Calu3 (cell line): ENCODE results near the gene RNF224. TPM values are rescaled to one million over a fixed set of nuclear protein-coding genes. Genes with fewer than 3 reads are reported as not detected.

Experiments used
- BruUV-seq: library from RNA; stranded (reverse); fragments of 400-500 nt; replicated peaks from 2 replicates; lab custom pipeline; 2021; lab: Mats Ljungman, UMichigan
- CTCF ChIA-PET: fragments of 300-600 bp; sonication (Branson Sonifier 250); formaldehyde crosslinking; loops from one replicate; lab custom pipeline; 2022; ENCODE audit warnings: antibody characterized with exemption; lab: Charles Lee
- DNase-seq: peaks from one replicate; pipeline ENCODE4 v3.0.0; 2022
- H3K27ac Mint-ChIP-seq: one replicate; pipeline ENCODE4 v1.8.0; 2022; ENCODE audit warnings: mixed read lengths; ENCODE audit not compliant: unreplicated experiment
- H3K27me3 Mint-ChIP-seq: one replicate; pipeline ENCODE4 v1.8.0; 2022; ENCODE audit warnings: mixed read lengths; ENCODE audit not compliant: unreplicated experiment
- H3K36me3 Mint-ChIP-seq: one replicate; pipeline ENCODE4 v1.8.0; 2022; ENCODE audit warnings: mild to moderate bottlenecking, moderate library complexity, mixed read lengths; ENCODE audit not compliant: insufficient read depth, unreplicated experiment
- H3K4me1 Mint-ChIP-seq: one replicate; pipeline ENCODE4 v1.8.0; 2022; ENCODE audit warnings: mild to moderate bottlenecking, low read depth, mixed read lengths; ENCODE audit not compliant: unreplicated experiment
- H3K4me3 Mint-ChIP-seq: one replicate; pipeline ENCODE4 v1.8.0; 2022; ENCODE audit warnings: mild to moderate bottlenecking, low read depth, moderate library complexity, mixed read lengths; ENCODE audit not compliant: unreplicated experiment
- H3K9me3 Mint-ChIP-seq: one replicate; pipeline ENCODE4 v1.8.0; 2022; ENCODE audit warnings: low read depth, mixed read lengths; ENCODE audit not compliant: unreplicated experiment
- intact Hi-C: fragments of 100-400 bp; cut with micrococcal nuclease; formaldehyde crosslinking; loops from one replicate; pipeline ENCODE4 v1.10.0; 2022; ENCODE audit not compliant: unreplicated experiment
- total RNA-seq: library from RNA; stranded (reverse); gene quantifications from 2 replicates; pipeline ENCODE4 v1.2.3, GENCODE V29; 2022
- TF ChIP-seq, protein P1 (sequence below): fragments of 200-600 bp; IDR thresholded peaks from one replicate; pipeline ENCODE4 v1.8.0; 2022; ENCODE audit warnings: antibody characterized with exemption; ENCODE audit not compliant: unreplicated experiment

The RNF224 gene
- total RNA-seq, 1 experiment from 2014 or later: 1.6 TPM

DNA sequence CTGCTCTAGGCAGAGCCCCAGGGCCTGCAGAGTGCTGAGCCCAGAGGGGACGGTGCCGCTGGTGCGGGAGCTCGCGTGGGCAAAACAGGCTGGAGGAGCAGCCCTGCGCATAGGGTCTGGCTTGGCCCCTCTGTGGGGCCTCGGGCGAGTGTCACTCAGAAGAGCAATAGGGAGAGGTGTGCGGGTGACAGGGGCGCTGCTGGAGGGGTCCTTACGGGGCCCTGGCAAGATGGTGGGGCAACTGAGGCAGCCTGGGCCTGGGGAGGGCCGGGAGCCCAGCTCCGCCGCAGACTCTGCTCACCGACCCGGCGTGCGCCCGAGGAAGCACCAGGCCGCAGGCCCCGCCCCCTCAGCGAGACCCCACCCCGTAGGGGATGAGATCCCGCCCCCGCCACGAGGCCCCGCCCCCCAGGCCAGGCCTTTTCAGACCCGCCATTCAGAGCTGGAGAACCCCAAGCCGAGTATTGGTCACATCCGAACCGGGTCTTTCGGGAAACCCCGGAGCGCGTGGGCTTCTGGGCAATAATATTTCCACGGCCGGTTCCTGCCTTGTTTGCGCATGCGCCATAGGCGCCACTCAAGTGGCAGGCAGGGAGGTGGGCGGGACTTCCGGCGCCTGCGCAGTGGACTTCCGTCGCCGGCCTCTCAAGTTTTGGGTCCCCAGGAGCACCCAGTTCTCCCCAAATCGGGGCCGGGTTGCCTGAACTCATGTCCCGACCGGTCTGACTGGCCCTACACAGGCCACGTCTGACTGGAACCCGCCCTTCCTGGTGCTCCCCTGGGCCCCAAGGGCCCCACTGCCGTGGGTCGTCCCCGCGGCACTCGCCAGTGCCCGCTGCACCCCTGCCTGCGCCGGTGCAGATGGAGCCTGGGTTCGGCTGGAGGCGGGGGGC is 4.0 kb upstream of the RNF224 start:
- CTCF ChIA-PET: interaction anchor here (0.6 to 1.4 kb wide), 11 partner anchors 9 to 1172 kb away, joined by 3 to 8 read pairs (median 4); partner anchors contain the start of gene TPRN
- intact Hi-C loops: no loop called here
- BruUV-seq: no TSS peak

DNA sequence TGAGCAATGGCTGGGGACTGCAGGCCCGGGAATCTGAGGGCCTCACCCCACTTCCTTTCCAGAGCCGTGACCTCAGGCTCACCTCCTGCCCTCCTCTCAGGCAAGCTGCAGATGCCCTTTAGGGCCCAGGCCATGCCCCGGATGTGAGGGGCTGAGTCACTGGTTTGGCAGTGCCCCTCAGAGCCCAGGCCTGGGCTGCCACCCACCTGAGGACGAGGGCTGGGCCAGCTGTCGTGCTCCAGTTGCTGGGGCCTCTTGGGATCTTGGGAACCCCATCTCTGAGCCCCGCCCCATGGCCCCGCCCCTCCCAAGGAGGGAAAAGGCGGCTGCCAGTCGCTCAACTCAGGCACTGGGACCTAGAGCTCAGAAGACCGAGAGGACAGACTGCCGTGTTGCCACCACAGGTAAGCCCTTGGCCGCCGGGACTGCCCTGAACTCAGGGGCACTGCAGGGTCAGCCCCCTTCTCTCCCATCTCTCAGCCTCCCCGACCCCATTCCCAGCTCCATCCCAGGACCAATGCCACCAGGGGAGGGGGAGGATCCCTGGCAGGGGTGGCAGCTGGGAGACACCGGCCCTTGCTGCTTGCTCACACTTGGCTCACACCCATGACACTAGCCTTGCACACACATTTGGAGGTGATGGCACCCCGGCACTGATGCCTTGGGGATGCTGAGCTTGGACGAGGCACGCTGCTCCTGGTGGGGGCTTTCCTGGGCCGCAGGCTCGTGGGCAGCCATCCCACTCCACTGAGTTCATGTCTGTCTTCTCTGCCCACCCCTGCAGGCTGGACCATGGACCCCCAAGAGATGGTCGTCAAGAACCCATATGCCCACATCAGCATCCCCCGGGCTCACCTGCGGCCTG is 2.2 kb upstream of the RNF224 start, which contains the start of gene CYSRT1:
Gene CYSRT1 (plus strand): TSS at position 345 of the 865 bp plus-strand sequence. CDS start 448 bp downstream, at position 793.
- intact Hi-C loops: loop anchor here (5.0 kb wide), 1 partner anchor 48 kb away; no protein-coding TSS in a partner anchor
- Mint-ChIP-seq H3K9me3 (no peaks in the 10 kb centered on the region), H3K27ac (peak within 1 kb of the TSS; percentile 95), H3K36me3 (peaks cover 37% of the 10 kb centered on the region), H3K4me1 (peaks cover 19% of the 10 kb centered on the region), H3K27me3 (no peaks in the 10 kb centered on the region), H3K4me3 (peak within 1 kb of the TSS; percentile 70)
- CTCF ChIA-PET: no interaction called here
- peak; percentile 62 for DNase-seq
- TF ChIP-seq, protein P1, sequence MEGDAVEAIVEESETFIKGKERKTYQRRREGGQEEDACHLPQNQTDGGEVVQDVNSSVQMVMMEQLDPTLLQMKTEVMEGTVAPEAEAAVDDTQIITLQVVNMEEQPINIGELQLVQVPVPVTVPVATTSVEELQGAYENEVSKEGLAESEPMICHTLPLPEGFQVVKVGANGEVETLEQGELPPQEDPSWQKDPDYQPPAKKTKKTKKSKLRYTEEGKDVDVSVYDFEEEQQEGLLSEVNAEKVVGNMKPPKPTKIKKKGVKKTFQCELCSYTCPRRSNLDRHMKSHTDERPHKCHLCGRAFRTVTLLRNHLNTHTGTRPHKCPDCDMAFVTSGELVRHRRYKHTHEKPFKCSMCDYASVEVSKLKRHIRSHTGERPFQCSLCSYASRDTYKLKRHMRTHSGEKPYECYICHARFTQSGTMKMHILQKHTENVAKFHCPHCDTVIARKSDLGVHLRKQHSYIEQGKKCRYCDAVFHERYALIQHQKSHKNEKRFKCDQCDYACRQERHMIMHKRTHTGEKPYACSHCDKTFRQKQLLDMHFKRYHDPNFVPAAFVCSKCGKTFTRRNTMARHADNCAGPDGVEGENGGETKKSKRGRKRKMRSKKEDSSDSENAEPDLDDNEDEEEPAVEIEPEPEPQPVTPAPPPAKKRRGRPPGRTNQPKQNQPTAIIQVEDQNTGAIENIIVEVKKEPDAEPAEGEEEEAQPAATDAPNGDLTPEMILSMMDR: no peak
- BruUV-seq: TSS peak; percentile 74

More for the DNA sequence above, 4.0 kb upstream of the RNF224 start:
- TF ChIP-seq, protein P1: no peak
- Mint-ChIP-seq H3K9me3 (no peaks in the 10 kb centered on the region), H3K36me3 (peaks cover 49% of the 10 kb centered on the region), H3K27me3 (no peaks in the 10 kb centered on the region), H3K27ac (peak overlapping the region; percentile 69), H3K4me3 (peak overlapping the region; percentile 70), H3K4me1 (peaks cover 19% of the 10 kb centered on the region)
- peak; percentile 92 for DNase-seq

DNA sequence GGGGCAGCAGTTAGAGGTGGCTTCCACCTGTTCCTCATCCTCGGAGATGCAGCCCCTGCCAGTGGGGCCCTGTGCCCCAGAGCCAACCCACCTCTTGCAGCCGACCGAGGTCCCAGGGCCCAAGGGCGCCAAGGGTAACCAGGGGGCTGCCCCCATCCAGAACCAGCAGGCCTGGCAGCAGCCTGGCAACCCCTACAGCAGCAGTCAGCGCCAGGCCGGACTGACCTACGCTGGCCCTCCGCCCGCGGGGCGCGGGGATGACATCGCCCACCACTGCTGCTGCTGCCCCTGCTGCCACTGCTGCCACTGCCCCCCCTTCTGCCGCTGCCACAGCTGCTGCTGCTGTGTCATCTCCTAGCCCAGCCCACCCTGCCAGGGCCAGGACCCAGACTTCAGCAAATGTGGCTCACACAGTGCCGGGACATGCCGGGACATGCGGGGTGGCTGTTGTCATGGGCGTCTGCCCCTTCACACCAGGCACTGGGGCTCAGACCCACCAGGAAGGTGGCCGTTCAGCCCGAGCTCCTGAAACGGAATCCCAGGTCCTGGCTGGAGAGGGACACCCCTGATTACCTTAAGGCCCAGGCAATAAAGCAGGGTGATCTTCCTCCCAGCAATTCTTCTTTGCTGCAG is 1.5 kb upstream of the RNF224 start:
- BruUV-seq: no TSS peak
- H3K27me3 Mint-ChIP-seq: no peaks in the 10 kb centered on the region
- DNase-seq: no peak
- H3K4me1 Mint-ChIP-seq: peaks cover 19% of the 10 kb centered on the region
- intact Hi-C loops: loop anchor here (2.0 to 5.0 kb wide), 2 partner anchors 49 to 109 kb away; no protein-coding TSS in a partner anchor
- H3K4me3 Mint-ChIP-seq: peak overlapping the region; percentile 72
- H3K27ac Mint-ChIP-seq: peak overlapping the region; percentile 95
- H3K36me3 Mint-ChIP-seq: peaks cover 30% of the 10 kb centered on the region
- TF ChIP-seq, protein P1: no peak
- CTCF ChIA-PET: interaction anchor here (1.4 to 2.0 kb wide), 2 partner anchors 11 to 99 kb away, joined by 4 to 5 read pairs; no protein-coding TSS in a partner anchor
- no peaks in the 10 kb centered on the region for H3K9me3 Mint-ChIP-seq
